Measurements from ENCODE around the gene TMEM222.
"Not testable (repeated sequence)": the region's sequence is repeated elsewhere in the genome, so short reads cannot be mapped to it uniquely, and the experiment has no call there.

TMEM222 gene

GRCh38 chr1:27321813-27322568, at the start of gene TMEM222:
Gene TMEM222, plus strand, starts transcription at chr1:27322163. Its CDS starts 35 bp downstream, at chr1:27322198.
- peak; percentile 96 for DNase-seq

- DNase-seq, result no peak
Measured at GRCh38 chr1:27274204-27274603, 47.8 kb upstream of the TMEM222 start.

GRCh38 chr1:27275696-27276095, 46.3 kb upstream of the TMEM222 start:
- no peak for DNase-seq

- DNase-seq, result peak; percentile 88
Measured at GRCh38 chr1:27284425-27285273, 37.3 kb upstream of the TMEM222 start.

- DNase-seq, result no peak
Measured at GRCh38 chr1:27285274-27285660, 36.7 kb upstream of the TMEM222 start.

GRCh38 chr1:27285821-27286220, 36.1 kb upstream of the TMEM222 start:
- DNase-seq, result not testable (repeated sequence)

GRCh38 chr1:27289125-27289524, 32.8 kb upstream of the TMEM222 start:
- not testable (repeated sequence) for DNase-seq

- DNase-seq, result no peak
Measured at GRCh38 chr1:27290581-27290980, 31.4 kb upstream of the TMEM222 start.

GRCh38 chr1:27292106-27292505, 29.9 kb upstream of the TMEM222 start:
- DNase-seq, result no peak

GRCh38 chr1:27293915-27294314, 28.0 kb upstream of the TMEM222 start:
- no peak for DNase-seq

GRCh38 chr1:27296773-27297291, 25.1 kb upstream of the TMEM222 start:
- DNase-seq, result peak; percentile 40

- no peak for DNase-seq
Measured at GRCh38 chr1:27297903-27298302, 24.1 kb upstream of the TMEM222 start.

GRCh38 chr1:27298632-27299384, 23.2 kb upstream of the TMEM222 start:
- DNase-seq, result no peak

- DNase-seq, result no peak
Measured at GRCh38 chr1:27299385-27300271, 22.3 kb upstream of the TMEM222 start.

GRCh38 chr1:27300341-27301051, 21.5 kb upstream of the TMEM222 start:
- peak; percentile 83 for DNase-seq

GRCh38 chr1:27301052-27301422, 20.9 kb upstream of the TMEM222 start:
- no peak for DNase-seq

GRCh38 chr1:27301582-27302199, 20.3 kb upstream of the TMEM222 start:
- DNase-seq, result no peak

- no peak for DNase-seq
Measured at GRCh38 chr1:27302612-27303011, 19.4 kb upstream of the TMEM222 start.

GRCh38 chr1:27303509-27303908, 18.5 kb upstream of the TMEM222 start:
- no peak for DNase-seq

- DNase-seq, result no peak
Measured at GRCh38 chr1:27306071-27306470, 15.9 kb upstream of the TMEM222 start.

All from hematopoietic multipotent progenitor cell treated with erythropoietin and hydrocortisone succinate and interleukin-3 and kit ligand, for 8 days (in vitro differentiated cells).